ENCODE measurements around the gene VPS36.

DNA sequence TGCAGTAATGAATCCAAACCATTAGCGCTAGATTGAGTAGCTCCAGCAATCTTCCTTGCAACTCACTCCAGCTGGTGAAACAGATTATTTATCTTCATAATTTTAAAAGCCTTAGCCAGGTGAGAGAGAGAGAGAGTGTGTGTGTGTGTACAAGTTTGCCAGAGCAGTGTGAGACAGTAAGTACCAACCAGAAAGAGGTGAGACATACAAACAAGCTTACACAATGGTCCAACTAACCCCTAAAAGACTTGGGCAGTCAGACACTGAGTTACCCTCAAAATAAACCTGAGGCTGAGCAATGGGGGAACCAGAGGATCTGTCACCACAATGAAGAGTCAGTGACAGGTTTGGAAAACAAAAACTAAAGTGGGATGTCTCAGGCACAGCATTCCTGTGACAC lies 36.4 kb downstream of the VPS36 start:
- TF ChIP-seq, protein P1, sequence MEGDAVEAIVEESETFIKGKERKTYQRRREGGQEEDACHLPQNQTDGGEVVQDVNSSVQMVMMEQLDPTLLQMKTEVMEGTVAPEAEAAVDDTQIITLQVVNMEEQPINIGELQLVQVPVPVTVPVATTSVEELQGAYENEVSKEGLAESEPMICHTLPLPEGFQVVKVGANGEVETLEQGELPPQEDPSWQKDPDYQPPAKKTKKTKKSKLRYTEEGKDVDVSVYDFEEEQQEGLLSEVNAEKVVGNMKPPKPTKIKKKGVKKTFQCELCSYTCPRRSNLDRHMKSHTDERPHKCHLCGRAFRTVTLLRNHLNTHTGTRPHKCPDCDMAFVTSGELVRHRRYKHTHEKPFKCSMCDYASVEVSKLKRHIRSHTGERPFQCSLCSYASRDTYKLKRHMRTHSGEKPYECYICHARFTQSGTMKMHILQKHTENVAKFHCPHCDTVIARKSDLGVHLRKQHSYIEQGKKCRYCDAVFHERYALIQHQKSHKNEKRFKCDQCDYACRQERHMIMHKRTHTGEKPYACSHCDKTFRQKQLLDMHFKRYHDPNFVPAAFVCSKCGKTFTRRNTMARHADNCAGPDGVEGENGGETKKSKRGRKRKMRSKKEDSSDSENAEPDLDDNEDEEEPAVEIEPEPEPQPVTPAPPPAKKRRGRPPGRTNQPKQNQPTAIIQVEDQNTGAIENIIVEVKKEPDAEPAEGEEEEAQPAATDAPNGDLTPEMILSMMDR (IDR thresholded peaks at IDR 0.05), result no peak
- no peak for TF ChIP-seq ZNF317 (CRISPR knock-in tag; IDR thresholded peaks at IDR 0.05; ENCODE audit: borderline replicate concordance, low read depth)
- no peak for TF ChIP-seq CREB1 (CRISPR knock-in tag; IDR thresholded peaks at IDR 0.05)
- TF ChIP-seq, protein P2, sequence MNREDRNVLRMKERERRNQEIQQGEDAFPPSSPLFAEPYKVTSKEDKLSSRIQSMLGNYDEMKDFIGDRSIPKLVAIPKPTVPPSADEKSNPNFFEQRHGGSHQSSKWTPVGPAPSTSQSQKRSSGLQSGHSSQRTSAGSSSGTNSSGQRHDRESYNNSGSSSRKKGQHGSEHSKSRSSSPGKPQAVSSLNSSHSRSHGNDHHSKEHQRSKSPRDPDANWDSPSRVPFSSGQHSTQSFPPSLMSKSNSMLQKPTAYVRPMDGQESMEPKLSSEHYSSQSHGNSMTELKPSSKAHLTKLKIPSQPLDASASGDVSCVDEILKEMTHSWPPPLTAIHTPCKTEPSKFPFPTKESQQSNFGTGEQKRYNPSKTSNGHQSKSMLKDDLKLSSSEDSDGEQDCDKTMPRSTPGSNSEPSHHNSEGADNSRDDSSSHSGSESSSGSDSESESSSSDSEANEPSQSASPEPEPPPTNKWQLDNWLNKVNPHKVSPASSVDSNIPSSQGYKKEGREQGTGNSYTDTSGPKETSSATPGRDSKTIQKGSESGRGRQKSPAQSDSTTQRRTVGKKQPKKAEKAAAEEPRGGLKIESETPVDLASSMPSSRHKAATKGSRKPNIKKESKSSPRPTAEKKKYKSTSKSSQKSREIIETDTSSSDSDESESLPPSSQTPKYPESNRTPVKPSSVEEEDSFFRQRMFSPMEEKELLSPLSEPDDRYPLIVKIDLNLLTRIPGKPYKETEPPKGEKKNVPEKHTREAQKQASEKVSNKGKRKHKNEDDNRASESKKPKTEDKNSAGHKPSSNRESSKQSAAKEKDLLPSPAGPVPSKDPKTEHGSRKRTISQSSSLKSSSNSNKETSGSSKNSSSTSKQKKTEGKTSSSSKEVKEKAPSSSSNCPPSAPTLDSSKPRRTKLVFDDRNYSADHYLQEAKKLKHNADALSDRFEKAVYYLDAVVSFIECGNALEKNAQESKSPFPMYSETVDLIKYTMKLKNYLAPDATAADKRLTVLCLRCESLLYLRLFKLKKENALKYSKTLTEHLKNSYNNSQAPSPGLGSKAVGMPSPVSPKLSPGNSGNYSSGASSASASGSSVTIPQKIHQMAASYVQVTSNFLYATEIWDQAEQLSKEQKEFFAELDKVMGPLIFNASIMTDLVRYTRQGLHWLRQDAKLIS (CRISPR knock-in tag; IDR thresholded peaks at IDR 0.05; ENCODE audit: borderline replicate concordance), result no peak
- TF ChIP-seq, protein P3, sequence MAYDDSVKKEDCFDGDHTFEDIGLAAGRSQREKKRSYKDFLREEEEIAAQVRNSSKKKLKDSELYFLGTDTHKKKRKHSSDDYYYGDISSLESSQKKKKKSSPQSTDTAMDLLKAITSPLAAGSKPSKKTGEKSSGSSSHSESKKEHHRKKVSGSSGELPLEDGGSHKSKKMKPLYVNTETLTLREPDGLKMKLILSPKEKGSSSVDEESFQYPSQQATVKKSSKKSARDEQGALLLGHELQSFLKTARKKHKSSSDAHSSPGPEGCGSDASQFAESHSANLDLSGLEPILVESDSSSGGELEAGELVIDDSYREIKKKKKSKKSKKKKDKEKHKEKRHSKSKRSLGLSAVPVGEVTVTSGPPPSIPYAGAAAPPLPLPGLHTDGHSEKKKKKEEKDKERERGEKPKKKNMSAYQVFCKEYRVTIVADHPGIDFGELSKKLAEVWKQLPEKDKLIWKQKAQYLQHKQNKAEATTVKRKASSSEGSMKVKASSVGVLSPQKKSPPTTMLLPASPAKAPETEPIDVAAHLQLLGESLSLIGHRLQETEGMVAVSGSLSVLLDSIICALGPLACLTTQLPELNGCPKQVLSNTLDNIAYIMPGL (CRISPR knock-in tag; IDR thresholded peaks at IDR 0.05), result no peak
- no peak for TF ChIP-seq NR2C2 (CRISPR knock-in tag; IDR thresholded peaks at IDR 0.05)

Measured in WTC11 (cell line).